OCI-M1 (cell line): ENCODE measurements around the gene BAIAP2.
"Not testable (repeated sequence)": the region's sequence is repeated elsewhere in the genome, so short reads cannot be mapped to it uniquely, and the experiment has no call there.

Experiments
- DNase-seq: peaks from one replicate; lab custom pipeline; 2025; lab: John Stamatoyannopoulos, UW

Gene BAIAP2

DNA sequence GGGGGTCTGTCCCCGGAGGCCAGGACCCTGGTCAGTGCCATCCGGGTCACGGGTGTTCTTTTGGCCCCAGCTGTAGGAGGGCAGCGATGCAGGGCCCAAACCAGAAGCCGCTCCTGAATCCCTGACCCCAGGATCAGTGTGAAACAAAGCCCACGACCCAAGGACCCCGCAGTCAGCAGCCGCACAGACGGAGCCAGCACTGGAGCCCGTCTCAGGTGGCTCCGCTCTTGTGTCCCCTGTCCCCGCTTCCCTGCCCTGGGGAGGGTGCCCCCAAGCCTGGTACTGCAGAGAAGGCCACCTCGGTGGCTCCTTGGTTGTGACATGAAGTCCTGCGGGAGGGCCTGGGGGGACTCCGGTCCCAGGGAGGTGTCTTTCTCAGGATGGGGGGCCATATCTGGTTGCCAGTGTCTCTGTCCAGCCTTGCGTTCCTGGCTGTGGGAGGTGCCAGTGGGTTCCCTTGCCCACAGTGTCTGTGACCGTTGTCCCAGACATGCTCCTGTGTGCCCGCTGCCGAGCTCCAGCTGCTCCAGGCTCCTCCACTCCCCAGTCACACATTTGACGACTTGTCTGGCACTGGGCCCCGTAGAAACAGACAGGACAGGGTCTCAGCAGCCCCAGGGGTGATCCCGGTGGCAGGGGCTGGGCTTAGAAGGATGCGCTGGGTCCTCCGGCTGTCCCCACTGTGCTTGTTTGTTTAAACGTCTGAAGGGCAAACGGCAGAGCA is 33.6 kb downstream of the BAIAP2 start:
- no peak for DNase-seq

DNA sequence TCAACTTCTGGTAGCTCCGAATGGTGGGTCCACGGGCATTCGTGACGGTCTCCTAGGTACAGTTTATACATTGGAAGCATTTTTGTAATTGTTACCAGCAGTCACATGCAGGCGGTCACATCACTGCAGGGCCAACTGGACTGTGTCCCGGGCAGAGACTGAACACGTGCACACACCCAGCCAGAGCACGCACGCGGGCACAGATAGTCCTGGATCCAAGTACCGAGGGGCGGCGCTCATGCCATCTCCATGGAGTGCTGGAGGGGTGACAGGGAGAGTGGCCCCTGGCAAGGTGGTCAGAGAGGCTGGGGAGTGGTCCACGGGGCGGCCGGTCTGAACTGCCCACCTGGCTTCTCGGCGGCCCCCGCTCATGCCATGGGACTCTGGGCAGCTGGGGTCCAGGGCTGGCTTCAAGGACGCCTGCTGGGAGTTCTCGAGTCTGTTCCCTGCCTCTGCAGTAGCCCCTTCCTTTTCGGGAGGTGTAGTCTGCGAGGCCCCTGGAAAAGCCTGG is 34.2 kb downstream of the BAIAP2 start:
- no peak for DNase-seq

GRCh38 chr17:81070541-81071246 is 35.7 kb downstream of the BAIAP2 start:
- no peak for DNase-seq

GRCh38 chr17:81071761-81072741 is 37.1 kb downstream of the BAIAP2 start:
- DNase-seq: no peak

DNA sequence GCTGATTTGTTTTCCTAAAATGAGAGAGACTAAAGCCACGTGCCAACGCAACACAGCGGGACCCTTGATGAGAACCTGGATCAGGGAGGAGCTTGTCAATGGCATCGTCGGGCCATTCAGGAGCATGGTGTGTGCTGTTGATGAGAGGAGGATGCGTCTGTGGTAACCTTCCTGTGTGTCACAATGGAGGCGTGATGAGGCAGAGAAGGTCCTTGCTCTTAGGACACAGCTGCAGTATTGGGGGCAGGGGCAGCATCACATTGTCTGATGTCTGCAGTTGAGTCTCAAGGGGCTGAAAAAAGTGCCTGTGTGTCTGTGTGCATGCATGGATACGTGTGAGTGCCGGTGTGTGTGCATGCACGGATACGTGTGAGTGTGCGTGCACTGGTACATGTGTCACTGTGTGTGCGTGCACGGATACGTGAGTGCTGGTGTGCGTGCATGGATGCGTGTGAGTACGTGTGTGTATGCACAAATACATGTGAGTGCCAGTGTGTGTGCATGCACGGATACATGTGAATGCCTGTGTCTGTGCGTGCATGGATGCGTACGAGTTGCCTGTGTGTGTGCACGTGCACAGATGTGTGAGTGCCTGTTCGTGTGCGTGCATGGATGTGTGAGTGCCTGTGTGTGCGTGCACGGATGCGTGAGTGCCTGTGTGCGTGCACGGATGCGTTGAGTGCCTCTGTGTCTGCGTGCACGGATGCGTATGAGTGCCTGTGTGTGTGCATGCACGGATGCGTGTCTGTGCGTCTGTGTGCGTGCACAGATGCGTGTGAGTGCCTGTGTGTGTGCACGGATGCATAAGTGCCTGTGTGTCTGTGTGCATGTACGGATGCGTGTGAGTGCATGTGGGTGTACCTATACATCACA is 39.3 kb downstream of the BAIAP2 start:
- DNase-seq: no peak

DNA sequence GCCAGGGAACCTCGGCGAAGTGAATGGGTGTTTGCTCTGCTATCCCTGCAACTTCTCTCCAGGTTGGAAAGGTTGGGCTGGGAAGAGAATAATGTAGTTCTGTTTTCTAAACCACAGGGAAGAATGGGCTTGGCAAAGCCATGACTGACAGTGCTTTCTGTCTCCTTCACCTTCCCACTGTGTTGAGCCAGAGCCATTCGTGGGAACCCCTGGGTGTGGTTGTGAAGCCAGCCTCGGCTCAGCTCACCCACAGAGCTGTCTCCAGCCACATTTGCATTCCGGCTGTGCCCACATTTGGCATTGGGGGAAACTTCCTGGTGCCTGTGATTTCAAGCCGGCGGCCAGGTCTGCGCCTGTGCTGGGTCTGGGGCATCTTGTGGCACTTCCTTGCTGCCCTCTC is 39.9 kb downstream of the BAIAP2 start:
- no peak for DNase-seq

DNA sequence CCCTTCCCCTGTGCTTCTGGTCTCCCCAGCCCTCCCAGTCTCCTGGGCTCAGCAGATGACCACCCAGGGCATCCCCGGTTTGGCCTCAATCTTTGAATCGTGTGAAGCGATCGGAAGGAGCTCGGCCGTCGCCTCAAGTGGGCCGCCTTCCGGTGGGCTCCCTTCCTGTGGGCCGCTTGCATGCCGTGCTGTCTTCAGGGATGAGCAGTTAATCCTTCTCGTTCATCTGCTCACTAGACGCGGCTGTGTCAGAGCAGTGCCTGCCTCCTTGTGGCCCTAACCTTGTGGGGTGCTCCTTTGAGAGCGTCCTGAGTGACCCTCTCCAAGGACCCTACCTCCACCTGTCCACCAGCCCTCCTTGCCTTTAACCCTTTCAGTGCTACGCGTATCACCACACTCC is 40.4 kb downstream of the BAIAP2 start:
- no peak for DNase-seq

- no peak for DNase-seq
Observed at GRCh38 chr17:81076141-81076679, 41.3 kb downstream of the BAIAP2 start.

DNA sequence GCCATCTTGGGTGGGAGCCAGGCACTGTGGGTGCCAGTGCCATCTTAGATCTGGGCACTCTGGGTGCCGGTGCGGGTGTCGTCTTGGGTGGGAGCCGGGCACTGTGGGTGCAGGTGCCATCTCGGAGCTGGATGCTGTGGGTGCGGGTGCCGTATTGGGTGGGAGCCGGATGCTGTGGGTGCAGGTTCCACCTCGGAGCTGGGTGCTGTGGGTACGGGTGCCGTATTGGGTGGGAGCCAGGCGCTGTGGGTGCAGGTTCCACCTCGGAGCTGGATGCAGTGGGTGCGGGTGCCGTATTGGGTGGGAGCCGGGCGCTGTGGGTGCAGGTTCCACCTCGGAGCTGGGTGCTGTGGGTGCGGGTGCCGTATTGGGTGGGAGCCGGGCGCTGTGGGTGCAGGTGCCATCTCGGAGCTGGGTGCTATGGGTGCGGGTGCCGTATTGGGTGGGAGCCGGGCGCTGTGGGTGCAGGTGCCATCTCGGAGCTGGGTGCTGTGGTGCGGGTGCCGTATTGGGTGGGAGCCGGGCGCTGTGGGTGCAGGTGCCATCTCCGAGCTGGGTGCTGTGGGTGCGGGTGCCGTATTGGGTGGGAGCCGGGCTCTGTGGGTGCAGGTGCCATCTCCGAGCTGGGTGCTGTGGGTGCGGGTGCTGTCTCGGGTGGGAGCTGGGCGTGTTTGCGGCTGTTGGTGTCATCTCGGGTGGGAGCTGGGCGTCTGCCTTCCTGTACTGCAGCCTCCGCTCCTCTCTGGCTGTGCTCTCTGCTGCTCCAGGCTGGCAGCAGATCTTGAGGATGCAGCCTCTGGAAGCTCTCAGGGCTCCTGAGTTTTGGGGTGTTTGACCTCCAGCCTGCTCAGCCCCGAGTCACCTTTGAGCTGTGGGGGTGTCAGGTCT is 43.3 kb downstream of the BAIAP2 start:
- not testable (repeated sequence) for DNase-seq

- no peak for DNase-seq
Observed at GRCh38 chr17:81080019-81080418, 45.1 kb downstream of the BAIAP2 start.

- no peak for DNase-seq
Observed at GRCh38 chr17:81081222-81082176, 46.5 kb downstream of the BAIAP2 start.

- no peak for DNase-seq
Observed at GRCh38 chr17:81082177-81083073, 47.5 kb downstream of the BAIAP2 start.

DNA sequence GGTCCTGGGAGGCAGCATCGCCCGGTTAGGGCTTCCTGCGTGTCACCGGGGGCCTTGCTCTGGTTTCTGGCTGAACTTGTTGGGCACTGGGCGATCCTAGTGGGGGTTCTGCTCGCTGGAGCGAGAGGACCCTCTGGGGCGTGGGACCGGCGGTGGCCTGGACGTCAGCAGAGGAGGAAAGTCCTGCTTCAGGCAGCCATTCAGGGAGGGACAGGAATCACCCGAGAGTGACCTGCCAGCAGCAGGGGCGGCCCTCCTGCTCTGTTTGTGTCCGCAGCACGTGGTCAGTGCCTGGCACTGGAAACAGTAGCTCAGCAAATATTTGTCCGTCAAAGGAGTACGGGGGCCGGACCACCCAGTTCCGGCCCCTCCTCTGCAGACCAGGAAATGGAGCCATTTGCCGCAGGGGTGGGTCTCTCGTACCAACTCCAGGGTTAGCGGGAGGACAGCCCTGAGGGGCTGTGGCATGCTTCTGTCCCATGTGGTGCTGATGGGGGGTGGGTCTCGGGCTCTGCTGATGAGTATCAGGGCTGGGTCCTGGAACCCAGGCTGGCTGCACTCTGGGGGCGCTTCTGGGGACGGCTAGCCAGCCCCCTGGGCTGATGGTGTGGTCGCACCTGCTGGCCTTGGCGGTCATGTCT is 48.3 kb downstream of the BAIAP2 start:
- DNase-seq: no peak

- DNase-seq: no peak
Observed at GRCh38 chr17:81084680-81085419, 49.9 kb downstream of the BAIAP2 start.

DNA sequence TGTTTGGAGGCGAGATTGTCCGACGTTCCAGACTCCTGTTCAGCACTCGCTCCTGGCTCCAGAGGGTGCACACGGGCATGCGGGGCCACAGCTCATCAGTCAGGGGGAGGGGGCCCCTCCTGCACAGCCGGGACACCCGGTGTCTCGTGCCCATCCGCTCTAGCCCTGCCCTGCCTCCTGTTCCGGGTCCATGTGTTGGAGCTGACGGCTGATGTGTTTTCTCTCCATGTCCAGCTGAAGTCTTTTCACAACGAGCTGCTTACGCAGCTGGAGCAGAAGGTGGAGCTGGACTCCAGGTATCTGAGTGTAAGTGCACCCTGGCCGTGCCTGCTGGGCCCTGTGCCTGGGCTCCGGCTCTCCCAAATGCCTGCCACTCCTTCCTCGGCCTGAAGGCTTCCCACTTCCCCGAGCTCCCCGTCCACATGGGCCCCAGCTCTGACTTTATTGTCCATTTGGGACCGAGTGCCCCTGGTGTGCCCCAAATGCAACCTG is 50.5 kb downstream of the BAIAP2 start:
- no peak for DNase-seq
